ENCODE data around the gene SLC39A6. TPM values are rescaled to one million over a fixed set of nuclear protein-coding genes. Genes with fewer than 3 reads are reported as not detected.
A peak's percentile ranks its signal among the peaks of the same experiment; 100 is the strongest.
"Not testable (repeated sequence)": the region's sequence is repeated elsewhere in the genome, so short reads cannot be mapped to it uniquely, and the experiment has no call there.

SLC39A6 gene
- total RNA-seq, 1 donor from 2014 or later: 17.5 TPM

GRCh38 chr18:36099311-36099710 lies 29.8 kb downstream of the SLC39A6 start:
- no peak for DNase-seq (ENCODE audit: low read depth in 2 of 2)

DNA sequence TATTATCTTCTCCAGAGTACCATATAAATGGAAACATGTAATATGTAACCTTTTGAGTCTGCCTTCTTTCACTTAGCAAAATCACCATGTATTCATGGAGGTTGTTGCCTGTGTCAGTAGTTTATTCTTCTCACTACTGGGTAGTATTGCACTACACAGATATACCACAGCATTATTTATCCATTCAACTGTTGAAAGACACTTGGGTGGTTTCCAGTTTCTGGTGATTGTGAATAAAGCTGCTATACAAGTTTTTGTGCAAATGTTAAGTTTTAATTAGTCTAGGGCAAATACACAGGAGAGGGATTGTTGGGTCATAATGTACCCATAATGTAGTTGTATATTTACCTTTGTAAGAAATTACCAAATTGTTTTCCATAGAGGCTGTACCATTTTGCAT lies 32.2 kb downstream of the SLC39A6 start:
- no peak for DNase-seq (ENCODE audit: low read depth in 2 of 2)

DNA sequence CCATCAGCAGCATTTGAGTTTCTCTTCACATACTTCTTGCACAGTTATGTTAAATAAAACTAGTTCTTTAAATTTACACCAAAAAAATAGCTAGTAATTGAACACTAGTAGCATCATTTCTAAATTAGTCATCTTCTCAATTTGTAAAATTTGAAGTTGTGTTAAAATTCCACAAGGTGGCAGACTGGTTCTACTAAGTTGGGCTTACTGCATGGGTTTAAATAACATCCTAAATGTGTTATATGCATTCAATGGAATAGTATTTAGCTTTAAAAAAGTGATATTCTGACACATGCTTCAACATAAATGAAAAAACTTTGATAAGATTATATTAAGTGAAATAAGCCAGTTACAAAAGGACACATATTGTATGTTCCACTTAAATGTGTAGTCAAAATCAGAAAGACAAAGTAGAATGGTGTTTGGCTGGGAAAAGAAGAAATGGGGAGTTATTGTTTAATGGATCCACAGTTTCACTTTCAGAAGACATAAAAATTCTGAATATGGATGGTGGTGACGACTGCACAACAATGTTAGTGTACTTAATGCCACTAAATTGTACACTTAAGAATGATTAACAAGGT lies 33.1 kb downstream of the SLC39A6 start:
- DNase-seq (ENCODE audit: low read depth in 2 of 2): peak; percentile 81 to 86

DNA sequence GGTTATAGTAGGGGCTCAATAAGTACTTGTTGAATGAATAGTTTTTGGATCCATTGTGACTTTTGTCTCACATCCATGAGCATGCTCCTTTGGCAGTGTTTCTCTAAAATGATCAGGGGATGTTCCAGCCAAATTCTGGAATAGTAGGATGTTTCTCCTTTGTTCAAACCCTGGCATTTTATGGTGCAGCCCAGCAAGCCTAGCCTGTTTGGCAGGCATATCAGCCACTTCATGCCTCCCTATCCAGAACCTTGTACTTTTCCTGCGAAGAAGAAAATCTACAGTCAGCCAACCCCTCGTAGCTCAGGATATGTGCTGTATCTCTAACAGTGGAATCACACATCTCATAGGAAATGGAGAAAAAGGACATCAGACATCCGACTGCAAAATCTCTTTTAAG lies 34.7 kb downstream of the SLC39A6 start:
- DNase-seq (ENCODE audit: low read depth in 2 of 2): no peak

- DNase-seq (ENCODE audit: low read depth in 2 of 2): not testable (repeated sequence)
These were observed 37.0 kb downstream of the SLC39A6 start for GRCh38 chr18:36092116-36092515.

DNA sequence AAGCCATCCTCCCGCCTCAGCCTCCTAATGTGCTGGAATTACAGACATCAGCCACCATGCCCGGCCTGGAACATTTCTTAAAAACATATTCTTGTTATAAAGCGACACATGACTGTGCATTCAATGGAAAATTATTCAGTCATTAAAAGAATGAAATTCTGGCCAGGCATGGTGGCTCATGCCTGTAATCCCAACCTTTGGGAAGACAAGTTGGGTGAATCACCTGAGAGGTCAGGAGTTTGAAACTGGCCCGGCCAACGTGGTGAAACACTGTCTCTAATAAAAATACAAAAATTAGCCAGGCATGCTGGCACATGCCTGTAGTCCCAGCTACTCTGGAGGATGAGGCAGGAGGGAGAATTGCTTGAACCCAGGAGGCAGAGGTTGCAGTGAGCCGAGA lies 40.1 kb downstream of the SLC39A6 start:
- DNase-seq (ENCODE audit: low read depth in 2 of 2): no peak

- DNase-seq (ENCODE audit: low read depth in 2 of 2): no peak
These were observed 40.9 kb downstream of the SLC39A6 start for GRCh38 chr18:36088256-36088655.

- DNase-seq (ENCODE audit: low read depth in 2 of 2): no peak
These were observed 43.0 kb downstream of the SLC39A6 start for GRCh38 chr18:36086186-36086585.

GRCh38 chr18:36085195-36085594 lies 43.9 kb downstream of the SLC39A6 start:
- DNase-seq (ENCODE audit: low read depth in 2 of 2): no peak

DNA sequence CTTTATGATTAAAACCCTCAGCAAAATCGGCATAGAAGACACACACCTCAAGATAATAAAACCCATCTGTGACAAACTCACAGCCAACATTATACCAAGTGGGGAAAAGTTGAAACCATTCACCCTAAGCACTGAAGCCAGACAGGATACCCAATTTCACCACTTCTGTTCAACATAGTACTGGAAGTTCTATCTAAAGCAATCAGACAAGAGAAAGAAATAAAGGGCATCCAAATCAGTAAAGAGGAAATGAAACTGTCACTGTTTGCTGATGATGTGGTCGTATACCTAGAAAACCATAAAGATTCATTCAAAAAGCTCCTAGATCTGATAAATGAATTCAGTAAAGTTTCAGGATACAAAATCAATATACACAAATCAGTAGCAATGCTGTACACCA lies 45.4 kb downstream of the SLC39A6 start:
- DNase-seq (ENCODE audit: low read depth in 2 of 2): no peak

DNA sequence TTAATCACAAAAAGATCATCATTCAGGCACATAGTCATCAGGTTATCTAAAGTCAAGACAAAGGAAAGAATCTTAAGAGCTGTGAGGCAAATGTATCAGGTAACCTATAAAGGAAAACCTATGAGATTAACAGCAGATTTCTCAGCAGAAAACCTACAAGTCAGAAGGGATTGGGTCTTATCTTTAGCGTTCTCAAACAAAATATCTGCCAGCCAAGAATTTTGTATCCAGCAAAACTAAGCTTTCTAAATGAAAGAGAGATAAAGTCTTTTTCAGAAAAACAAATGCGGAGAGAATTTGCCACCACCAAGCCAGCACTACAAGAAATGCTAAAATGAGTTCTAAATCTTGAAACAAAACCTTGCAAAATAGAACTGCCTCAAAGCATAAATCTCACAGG lies 48.0 kb downstream of the SLC39A6 start:
- DNase-seq (ENCODE audit: low read depth in 2 of 2): not testable (repeated sequence)

GRCh38 chr18:36078751-36079529 lies 50.2 kb downstream of the SLC39A6 start:
- no peak for DNase-seq (ENCODE audit: low read depth in 2 of 2)

GRCh38 chr18:36077764-36078163 lies 51.4 kb downstream of the SLC39A6 start:
- DNase-seq (ENCODE audit: low read depth in 2 of 2): not testable (repeated sequence)

DNA sequence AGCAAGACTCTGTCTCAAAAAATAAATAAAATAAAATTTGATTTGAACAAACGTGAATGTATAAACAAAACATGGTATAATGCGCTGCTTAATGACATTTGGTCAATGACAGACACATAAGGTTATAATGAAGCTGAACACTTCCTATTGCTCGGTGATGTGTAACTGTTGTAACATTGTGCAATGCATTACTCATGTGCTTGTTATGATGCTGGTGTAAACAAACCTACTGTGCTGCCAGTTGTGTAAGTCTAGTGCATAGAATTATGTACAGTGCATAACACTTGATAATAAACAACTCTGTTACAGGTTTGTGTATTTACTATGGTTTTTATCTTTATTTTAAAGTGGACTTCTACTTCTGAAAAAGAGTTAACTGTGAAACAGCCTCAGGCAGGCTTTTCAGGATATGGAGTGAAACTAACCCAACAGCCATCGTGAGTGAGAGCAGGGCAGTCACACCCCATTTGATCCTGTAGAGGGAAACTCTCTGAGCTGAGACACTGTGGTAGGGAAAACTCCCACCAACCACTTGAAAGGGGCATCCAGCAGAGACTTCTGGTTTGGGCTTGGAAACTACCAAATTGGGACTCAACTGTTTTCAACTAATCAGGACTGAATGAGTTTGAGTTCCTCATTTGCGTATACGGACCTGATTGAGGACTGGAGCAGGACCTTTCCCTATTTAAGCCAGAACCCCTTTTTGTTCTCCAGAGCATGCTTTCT lies 53.1 kb downstream of the SLC39A6 start:
- peak in 1 of 2 donors; percentile 66 for DNase-seq (ENCODE audit: low read depth in 2 of 2)

GRCh38 chr18:36074435-36074834 lies 54.7 kb downstream of the SLC39A6 start:
- DNase-seq (ENCODE audit: low read depth in 2 of 2): no peak

- DNase-seq (ENCODE audit: low read depth in 2 of 2): no peak
These were observed 55.5 kb downstream of the SLC39A6 start for GRCh38 chr18:36073676-36074075.

- DNase-seq (ENCODE audit: low read depth in 2 of 2): not testable (repeated sequence)
These were observed 56.7 kb downstream of the SLC39A6 start for GRCh38 chr18:36072406-36072805.

- DNase-seq (ENCODE audit: low read depth in 2 of 2): peak; percentile 96 to 97
These were observed 61.8 kb downstream of the SLC39A6 start, which contains the start of gene RPRD1A for GRCh38 chr18:36067055-36067957. TSS of gene RPRD1A (minus strand) at chr18:36067559. CDS start at chr18:36067404, 155 bp downstream.

- DNase-seq (ENCODE audit: low read depth in 2 of 2): peak in 1 of 2 donors; percentile 35
These were observed 62.5 kb downstream of the SLC39A6 start for GRCh38 chr18:36066686-36067054.

DNA sequence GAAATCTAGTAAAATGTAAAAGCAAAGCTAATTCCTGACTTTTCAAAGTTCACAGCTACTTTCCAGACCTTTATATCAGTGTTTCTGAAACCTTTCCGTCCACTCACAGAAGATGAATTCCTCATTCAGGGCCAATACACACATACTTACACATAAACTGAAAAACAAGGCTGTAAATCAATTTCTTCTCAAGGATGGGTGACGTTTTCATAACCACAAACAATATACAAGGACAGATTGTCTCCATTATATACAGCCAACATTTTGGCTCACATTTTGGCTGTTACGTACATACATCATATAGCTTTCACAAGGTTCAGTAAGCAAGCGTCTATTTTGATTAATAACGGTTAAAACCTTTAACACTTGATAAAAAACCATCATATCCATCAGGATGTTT lies 63.1 kb downstream of the SLC39A6 start:
- peak; percentile 25 to 33 for DNase-seq (ENCODE audit: low read depth in 2 of 2)

- DNase-seq (ENCODE audit: low read depth in 2 of 2): not testable (repeated sequence)
These were observed 64.4 kb downstream of the SLC39A6 start for GRCh38 chr18:36064809-36065079.
